H1 (cell line): ENCODE data around the gene NPHP4.

Experiments used
- CBX5 ChIP-seq: fragments of 300-800, 300-1000 bp; sonication (generic); IDR thresholded peaks from 2 replicates; pipeline ENCODE4 v1.7.1; 2016; ENCODE audit warnings: antibody characterized with exemption, low read length, low read depth
- CHD2 ChIP-seq: IDR thresholded peaks from 2 replicates; pipeline ENCODE4 v1.6.1; 2012; ENCODE audit warnings: low read length, improper control_type of control experiment
- EP300 ChIP-seq, 2 experiments: IDR thresholded peaks; 1 replicate in 1 of 2; 2 replicates in 1 of 2; pipeline ENCODE4 v1.6.1; 2011 to 2012; ENCODE audit warnings: low read depth in 2 of 2, low read length in 2 of 2, mild to moderate bottlenecking in 2 of 2, borderline replicate concordance in 1 of 2, inconsistent platforms in 1 of 2, moderate library complexity in 1 of 2
- GABPA ChIP-seq: IDR thresholded peaks from 2 replicates; pipeline ENCODE4 v1.6.1; 2011; ENCODE audit warnings: mild to moderate bottlenecking, low read length, moderate library complexity, borderline replicate concordance; ENCODE audit not compliant: insufficient read depth
- MAX ChIP-seq: IDR thresholded peaks from 2 replicates; pipeline ENCODE4 v1.6.1; 2012; ENCODE audit warnings: inconsistent platforms
- POLR2A ChIP-seq, 2 experiments: IDR thresholded peaks; 1 replicate in 1 of 2; 2 replicates in 1 of 2; pipeline ENCODE4 v1.6.1; 2011; ENCODE audit warnings: low read depth in 2 of 2, low read length in 2 of 2, mild to moderate bottlenecking in 2 of 2; ENCODE audit errors: control extremely low read depth in 1 of 2
- RAD21 ChIP-seq, 2 experiments: IDR thresholded peaks in 1 of 2; conservative IDR thresholded peaks in 1 of 2; 2 replicates each; pipeline ENCODE4 v1.6.1; 2011; ENCODE audit warnings: low read depth in 2 of 2, low read length in 2 of 2, improper control_type of control experiment in 1 of 2, inconsistent platforms in 1 of 2, mild to moderate bottlenecking in 1 of 2, moderate library complexity in 1 of 2
- RXRA ChIP-seq: IDR thresholded peaks from 2 replicates; pipeline ENCODE4 v1.6.1; 2011; ENCODE audit warnings: low read depth, mild to moderate bottlenecking, low read length, moderate library complexity; ENCODE audit not compliant: insufficient read depth
- SUZ12 ChIP-seq: fragments of 200-600 bp; sonication (generic); IDR thresholded peaks from 2 replicates; pipeline ENCODE4 v1.6.1; 2012; ENCODE audit warnings: mild to moderate bottlenecking, inconsistent platforms, low read length, moderate library complexity, mixed read lengths
- TF ChIP-seq, protein P1 (sequence below), 3 experiments: IDR thresholded peaks; 1 replicate in 2 of 3; 2 replicates in 1 of 3; pipeline versions ENCODE4 v1.5.1 to v1.6.1; 2011; ENCODE audit warnings: low read length in 3 of 3, mild to moderate bottlenecking in 3 of 3, inconsistent platforms in 2 of 3, low read depth in 1 of 3, moderate library complexity in 1 of 3; ENCODE audit not compliant: insufficient read depth in 1 of 3; ENCODE audit errors: control extremely low read depth in 1 of 3

DNA sequence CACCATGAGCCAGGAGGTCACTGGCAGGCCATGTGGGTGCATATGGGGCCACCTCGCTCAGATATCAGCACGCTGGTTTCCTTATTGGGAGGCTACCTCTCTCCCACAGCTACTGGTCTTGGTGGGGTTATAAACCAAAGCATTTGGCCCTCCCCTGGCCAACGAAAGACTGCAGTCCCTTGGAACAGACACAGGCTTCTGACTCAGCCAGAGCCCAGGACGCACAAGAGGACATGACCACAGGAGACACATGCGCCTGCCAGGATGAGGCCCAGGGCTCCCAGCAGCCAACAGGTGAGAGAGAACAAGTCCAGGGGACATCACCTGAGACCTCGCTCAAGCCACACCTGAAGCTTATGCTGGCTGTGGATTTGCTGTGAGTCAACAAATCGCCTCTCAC is 13.8 kb downstream of the NPHP4 start:
- TF ChIP-seq CHD2 (no peak), MAX (no peak), CBX5 (no peak), GABPA (no peak), SUZ12 (no peak), POLR2A (IDR thresholded peaks at IDR 0.05; ENCODE audit: control extremely low read depth in 1 of 2, low read depth in 2 of 2, low read length in 2 of 2) (no peak), EP300 (IDR thresholded peaks at IDR 0.05; ENCODE audit: borderline replicate concordance in 1 of 2, low read depth in 2 of 2, low read length in 2 of 2) (no peak), RXRA (no peak), RAD21 (IDR thresholded peaks at IDR 0.05 in 1 of 2, conservative IDR thresholded peaks at IDR 0.05 in 1 of 2; ENCODE audit: low read depth in 2 of 2, low read length in 2 of 2) (no peak)
- TF ChIP-seq, protein P1, sequence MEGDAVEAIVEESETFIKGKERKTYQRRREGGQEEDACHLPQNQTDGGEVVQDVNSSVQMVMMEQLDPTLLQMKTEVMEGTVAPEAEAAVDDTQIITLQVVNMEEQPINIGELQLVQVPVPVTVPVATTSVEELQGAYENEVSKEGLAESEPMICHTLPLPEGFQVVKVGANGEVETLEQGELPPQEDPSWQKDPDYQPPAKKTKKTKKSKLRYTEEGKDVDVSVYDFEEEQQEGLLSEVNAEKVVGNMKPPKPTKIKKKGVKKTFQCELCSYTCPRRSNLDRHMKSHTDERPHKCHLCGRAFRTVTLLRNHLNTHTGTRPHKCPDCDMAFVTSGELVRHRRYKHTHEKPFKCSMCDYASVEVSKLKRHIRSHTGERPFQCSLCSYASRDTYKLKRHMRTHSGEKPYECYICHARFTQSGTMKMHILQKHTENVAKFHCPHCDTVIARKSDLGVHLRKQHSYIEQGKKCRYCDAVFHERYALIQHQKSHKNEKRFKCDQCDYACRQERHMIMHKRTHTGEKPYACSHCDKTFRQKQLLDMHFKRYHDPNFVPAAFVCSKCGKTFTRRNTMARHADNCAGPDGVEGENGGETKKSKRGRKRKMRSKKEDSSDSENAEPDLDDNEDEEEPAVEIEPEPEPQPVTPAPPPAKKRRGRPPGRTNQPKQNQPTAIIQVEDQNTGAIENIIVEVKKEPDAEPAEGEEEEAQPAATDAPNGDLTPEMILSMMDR (IDR thresholded peaks at IDR 0.05; ENCODE audit: control extremely low read depth in 1 of 3, insufficient read depth in 1 of 3, low read depth in 1 of 3, low read length in 3 of 3) = no peak
